Body of pancreas (tissue), 4 donors: ENCODE data around the gene OR51B4.

Experiments used
- CTCF ChIP-seq, 7 experiments: fragments of 450-650 bp in 4 of 7; fragments of 200-600 bp in 3 of 7; sonication (generic) in 3 of 7; IDR thresholded peaks; one replicate each; pipeline ENCODE4 v1.5.1; 2016 to 2019; ENCODE audit warnings: antibody characterized with exemption in 7 of 7
- POLR2A ChIP-seq, 3 donors: fragments of 450-650 bp; IDR thresholded peaks; one replicate each; pipeline ENCODE4 v1.6.1; 2016; ENCODE audit warnings: antibody characterized with exemption in 3 of 3, mild to moderate bottlenecking in 2 of 3

DNA sequence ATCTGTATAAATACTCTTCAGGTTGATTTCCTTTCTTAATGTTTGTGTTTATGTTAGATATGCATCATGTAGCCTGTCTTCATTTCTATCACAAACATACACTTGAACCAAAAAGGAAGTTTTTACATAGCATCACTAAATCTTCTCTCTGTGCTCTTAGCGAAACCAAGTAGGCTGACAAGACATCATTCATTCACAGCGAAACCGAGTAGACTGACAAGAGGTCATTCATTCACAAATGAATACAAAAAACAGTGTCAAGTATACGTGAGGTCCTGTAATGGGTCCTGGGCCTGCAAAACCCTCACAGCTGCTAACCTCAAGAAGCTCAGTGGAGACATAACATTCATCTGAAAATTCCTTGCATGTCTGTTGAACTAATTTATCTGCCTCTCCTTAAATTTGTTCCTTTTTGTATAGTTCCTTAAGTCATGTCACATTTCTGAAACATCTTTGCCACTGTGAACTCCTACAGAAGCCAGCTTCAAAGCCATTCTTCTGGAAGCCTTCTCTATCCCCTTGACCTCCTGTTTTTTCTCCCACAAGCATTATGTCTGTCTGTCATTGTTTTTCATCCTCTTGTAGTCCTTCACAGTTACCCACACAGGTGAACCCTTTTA, 22.2 kb downstream of the OR51B4 start:
- TF ChIP-seq CTCF (IDR thresholded peaks at IDR 0.05) = no peak
- no peak for TF ChIP-seq POLR2A (IDR thresholded peaks at IDR 0.05)
